Brain microvascular endothelial cell (primary cell): ENCODE measurements around the gene THSD1.
A peak's percentile ranks its signal among the peaks of the same experiment; 100 is the strongest.
"Not testable (repeated sequence)": the region's sequence is repeated elsewhere in the genome, so short reads cannot be mapped to it uniquely, and the experiment has no call there.

Experiments used
- DNase-seq: peaks from one replicate; pipeline ENCODE4 v3.0.0-alpha.2; 2020
- H3K27ac ChIP-seq: fragments of 250-450 bp; sonication (Bioruptor Pico); 2 replicates; pipeline ENCODE4 v1.5.1; 2020; ENCODE audit warnings: mild to moderate bottlenecking, moderate library complexity
- H3K27me3 ChIP-seq: fragments of 250-450 bp; sonication (Bioruptor Pico); replicated peaks from 2 replicates; pipeline ENCODE4 v1.5.1; 2020; ENCODE audit warnings: mild to moderate bottlenecking
- H3K36me3 ChIP-seq: fragments of 250-450 bp; sonication (Bioruptor Pico); replicated peaks from 2 replicates; pipeline ENCODE4 v1.5.1; 2020; ENCODE audit warnings: mild to moderate bottlenecking
- H3K4me3 ChIP-seq: 2 replicates; pipeline ENCODE4 v1.5.1; 2011; ENCODE audit warnings: low read depth, mild to moderate bottlenecking, control low read depth, low read length, moderate library complexity
- in situ Hi-C: cut with HindIII; loops from 2 replicates; pipeline ENCODE4 v1.10.0; 2017; ENCODE audit warnings: low sequenced_read_pairs, low pct_ligation_motif_present
- TF ChIP-seq, protein P1 (sequence below): IDR thresholded peaks from 2 replicates; pipeline ENCODE4 v1.5.1; 2011; ENCODE audit warnings: low read depth, mild to moderate bottlenecking, moderate library complexity, low read length, control low read depth, inconsistent platforms; ENCODE audit errors: missing control alignments

The THSD1 gene

DNA sequence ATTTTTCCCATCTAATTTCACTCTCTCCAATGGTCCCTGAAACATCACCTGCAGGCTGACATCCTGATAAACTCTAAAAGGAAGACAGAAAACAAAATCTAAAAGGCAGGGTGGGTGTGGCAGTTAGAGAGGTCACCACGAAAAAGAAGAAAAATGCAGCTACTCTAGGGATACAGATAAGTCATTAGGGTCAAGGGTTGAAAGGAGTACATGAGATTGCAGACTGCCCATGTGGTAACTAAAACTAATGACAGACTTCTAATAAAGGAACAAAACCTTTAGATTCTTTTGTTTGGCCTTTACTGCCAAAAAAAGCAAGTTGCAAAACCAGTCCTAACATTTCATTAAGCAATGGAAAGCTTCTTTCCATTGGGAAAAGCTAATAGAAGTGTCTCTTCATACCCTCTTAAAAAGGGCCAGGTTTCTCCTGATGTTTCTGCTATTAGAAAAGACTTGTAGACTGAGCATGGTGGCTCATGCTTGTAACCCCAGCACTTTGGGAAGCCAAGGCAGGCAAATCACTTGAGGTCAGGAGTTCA, 31.0 kb downstream of the THSD1 start:
- Histone ChIP-seq H3K27me3 (no peaks in the 10 kb centered on the region), H3K36me3 (no peaks in the 10 kb centered on the region), H3K4me3 (no peak overlapping the region), H3K27ac (no peak overlapping the region)
- in situ Hi-C loops = no loop called here
- no peak for DNase-seq
- TF ChIP-seq, protein P1, sequence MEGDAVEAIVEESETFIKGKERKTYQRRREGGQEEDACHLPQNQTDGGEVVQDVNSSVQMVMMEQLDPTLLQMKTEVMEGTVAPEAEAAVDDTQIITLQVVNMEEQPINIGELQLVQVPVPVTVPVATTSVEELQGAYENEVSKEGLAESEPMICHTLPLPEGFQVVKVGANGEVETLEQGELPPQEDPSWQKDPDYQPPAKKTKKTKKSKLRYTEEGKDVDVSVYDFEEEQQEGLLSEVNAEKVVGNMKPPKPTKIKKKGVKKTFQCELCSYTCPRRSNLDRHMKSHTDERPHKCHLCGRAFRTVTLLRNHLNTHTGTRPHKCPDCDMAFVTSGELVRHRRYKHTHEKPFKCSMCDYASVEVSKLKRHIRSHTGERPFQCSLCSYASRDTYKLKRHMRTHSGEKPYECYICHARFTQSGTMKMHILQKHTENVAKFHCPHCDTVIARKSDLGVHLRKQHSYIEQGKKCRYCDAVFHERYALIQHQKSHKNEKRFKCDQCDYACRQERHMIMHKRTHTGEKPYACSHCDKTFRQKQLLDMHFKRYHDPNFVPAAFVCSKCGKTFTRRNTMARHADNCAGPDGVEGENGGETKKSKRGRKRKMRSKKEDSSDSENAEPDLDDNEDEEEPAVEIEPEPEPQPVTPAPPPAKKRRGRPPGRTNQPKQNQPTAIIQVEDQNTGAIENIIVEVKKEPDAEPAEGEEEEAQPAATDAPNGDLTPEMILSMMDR = no peak

DNA sequence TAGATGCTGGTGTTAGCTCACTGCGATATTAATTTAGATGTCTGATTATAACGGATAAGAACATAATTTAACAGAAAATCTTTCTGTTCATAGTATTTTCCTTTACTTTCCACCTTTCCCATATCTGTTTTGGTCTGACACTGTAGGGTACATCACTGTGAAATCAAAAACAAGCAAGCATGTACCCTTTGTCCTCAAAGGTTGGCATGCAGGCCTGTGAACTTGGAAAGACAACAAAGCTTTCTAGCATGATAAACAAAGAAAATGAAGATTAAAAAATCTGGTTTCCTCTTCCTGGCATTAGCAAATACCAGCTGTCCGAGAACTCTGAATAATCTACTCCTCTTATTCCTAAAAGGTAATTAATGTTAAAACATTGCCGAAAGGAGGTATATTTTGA, 31.6 kb downstream of the THSD1 start:
- in situ Hi-C loops = no loop called here
- H3K27me3 ChIP-seq = no peaks in the 10 kb centered on the region
- H3K27ac ChIP-seq = no peak overlapping the region
- TF ChIP-seq, protein P1 = no peak
- no peak overlapping the region for H3K4me3 ChIP-seq
- DNase-seq = no peak
- no peaks in the 10 kb centered on the region for H3K36me3 ChIP-seq

DNA sequence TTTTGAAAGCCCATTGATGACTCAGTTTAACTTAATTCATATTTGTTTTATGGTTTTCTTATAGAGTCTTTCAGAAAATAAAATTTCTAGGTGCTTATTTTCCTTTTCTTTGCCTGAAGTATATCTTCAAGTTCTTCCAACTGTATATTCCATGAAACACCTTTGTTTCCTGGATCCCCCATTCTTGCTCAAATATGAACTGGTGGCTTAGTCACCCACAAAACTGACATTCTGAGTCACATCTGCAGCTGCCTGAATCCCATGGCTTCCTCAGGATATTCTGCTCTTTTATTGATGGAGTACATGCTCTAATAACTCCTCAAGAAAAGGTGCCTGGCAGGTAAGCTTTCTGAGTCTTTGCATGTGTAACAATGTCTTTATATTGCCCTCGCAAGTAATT, 32.7 kb downstream of the THSD1 start:
- H3K27me3 ChIP-seq, H3K4me3 ChIP-seq, in situ Hi-C loops, DNase-seq, H3K27ac ChIP-seq, H3K36me3 ChIP-seq: not testable (repeated sequence)

DNA sequence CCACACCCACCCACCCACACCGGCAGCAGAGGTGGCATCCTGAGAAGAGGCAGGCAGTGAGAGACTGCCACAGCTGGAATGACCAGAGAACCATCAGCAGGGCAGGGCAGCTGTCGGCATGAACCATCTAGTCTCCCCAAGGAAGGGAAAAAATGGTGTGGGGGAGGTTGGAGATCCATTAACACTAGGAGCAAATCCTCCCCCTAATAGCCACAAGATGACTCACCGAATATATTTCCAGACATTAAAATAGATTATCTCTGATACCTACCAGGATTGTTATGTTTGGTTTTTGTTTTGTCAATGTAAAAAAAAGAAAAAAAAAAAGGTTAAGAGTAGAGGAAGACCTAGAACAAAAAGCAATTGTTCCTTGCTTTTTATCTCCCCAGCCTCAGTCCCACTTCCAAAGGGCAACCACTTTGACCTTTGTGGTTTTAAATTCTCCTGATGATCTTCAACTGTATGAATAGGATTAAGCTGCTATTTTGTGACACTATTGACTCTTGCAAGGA, 34.2 kb downstream of the THSD1 start:
- TF ChIP-seq, protein P1 = no peak
- peak; percentile 33 for DNase-seq
- H3K27me3 ChIP-seq = no peaks in the 10 kb centered on the region
- no peak overlapping the region for H3K4me3 ChIP-seq
- no peaks in the 10 kb centered on the region for H3K36me3 ChIP-seq
- in situ Hi-C loops = no loop called here
- H3K27ac ChIP-seq = no peak overlapping the region

DNA sequence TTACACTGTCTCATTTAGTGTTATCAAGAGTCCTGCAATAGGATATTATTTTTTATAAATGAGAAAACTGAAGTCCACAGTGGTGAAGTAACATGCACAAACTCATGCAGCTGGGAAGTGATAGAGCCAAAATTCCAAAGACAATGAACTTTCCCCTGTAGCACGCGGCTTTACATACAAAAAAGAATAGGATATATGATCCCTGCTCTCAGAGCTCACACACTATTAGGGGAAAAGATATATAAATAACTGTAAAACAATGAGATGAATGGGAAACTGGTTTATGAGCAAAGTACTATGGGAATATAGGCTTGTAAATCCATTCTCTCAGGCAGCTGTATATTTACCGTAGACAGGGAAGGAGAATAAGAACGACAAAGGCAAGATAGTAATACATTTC, 39.7 kb downstream of the THSD1 start:
- no peak overlapping the region for H3K27ac ChIP-seq
- no peak for DNase-seq
- no peaks in the 10 kb centered on the region for H3K27me3 ChIP-seq
- no peak overlapping the region for H3K4me3 ChIP-seq
- no peaks in the 10 kb centered on the region for H3K36me3 ChIP-seq
- in situ Hi-C loops = no loop called here
- TF ChIP-seq, protein P1 = no peak

DNA sequence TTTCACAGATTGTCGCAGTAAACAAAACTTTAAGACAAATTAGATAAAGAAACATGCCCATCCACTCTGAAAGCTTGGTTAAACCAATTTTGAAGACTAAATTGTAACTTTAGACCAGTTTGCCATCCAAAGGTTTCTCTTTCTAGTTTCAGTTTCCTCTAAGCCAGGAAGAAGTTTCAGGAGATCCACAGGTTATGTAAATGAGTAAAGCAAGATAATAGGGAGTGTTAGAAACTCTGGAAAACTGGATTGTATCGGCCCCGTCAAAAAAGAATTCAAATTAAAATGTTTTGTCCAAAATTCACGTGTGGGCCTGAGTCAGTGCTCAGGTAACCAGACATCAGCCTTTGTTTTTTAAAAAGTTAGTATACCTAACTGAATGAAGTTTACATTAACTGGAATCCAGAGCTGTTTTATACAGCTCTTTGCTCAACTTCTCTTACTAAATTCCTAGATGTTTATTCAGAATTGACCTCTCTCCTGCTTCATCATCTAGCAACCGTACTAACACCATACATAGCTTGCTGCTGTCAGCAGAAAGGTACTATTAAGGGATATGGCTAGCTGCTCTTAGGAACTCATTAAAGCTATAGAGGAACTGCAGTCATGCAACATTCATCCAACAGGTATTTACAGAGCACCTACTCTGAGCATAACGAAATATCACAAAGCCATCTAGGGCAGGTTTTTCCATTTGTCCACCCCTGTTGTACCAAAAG, 43.6 kb downstream of the THSD1 start:
- not testable (repeated sequence) for DNase-seq

DNA sequence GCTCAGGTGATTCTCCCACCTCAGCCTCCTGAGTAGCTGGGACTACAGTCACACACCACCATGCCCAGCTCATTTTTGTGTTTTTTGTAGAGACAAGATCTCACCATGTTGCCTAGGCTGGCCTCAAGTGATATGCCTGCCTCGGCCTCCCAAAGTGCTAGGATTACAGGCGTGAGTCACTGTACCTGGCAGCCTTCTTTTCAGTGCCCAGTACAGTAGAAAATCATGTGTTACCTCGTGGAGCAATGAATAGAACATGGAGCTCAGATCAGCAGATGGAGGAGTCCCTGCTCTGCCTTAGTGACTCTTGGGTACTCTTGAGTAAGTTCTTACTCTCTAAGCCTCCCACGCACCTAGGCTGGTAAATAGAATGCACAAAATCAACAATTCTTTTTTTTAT, 44.7 kb downstream of the THSD1 start:
- H3K36me3 ChIP-seq = no peaks in the 10 kb centered on the region
- in situ Hi-C loops = no loop called here
- no peaks in the 10 kb centered on the region for H3K27me3 ChIP-seq
- no peak overlapping the region for H3K4me3 ChIP-seq
- DNase-seq = no peak
- TF ChIP-seq, protein P1 = no peak
- H3K27ac ChIP-seq = no peak overlapping the region

More for the DNA sequence above, 43.6 kb downstream of the THSD1 start:
- H3K36me3 ChIP-seq, H3K27ac ChIP-seq, in situ Hi-C loops, H3K27me3 ChIP-seq, H3K4me3 ChIP-seq: not testable (repeated sequence)
